Measurements from ENCODE around the gene PSTPIP1.

- TF ChIP-seq CTCF (conservative IDR thresholded peaks at IDR 0.05; ENCODE audit: low read depth, low read length): no peak
- TF ChIP-seq MAFK (IDR thresholded peaks at IDR 0.05; ENCODE audit: low read depth, low read length): no peak
- no peak for TF ChIP-seq USF2 (IDR thresholded peaks at IDR 0.05; ENCODE audit: low read depth, low read length)
- no peak for TF ChIP-seq POLR2A (IDR thresholded peaks at IDR 0.05; ENCODE audit: low read depth, low read length)
- TF ChIP-seq RAD21 (IDR thresholded peaks at IDR 0.05; ENCODE audit: low read length): no peak
- no peak for TF ChIP-seq MXI1 (IDR thresholded peaks at IDR 0.05; ENCODE audit: borderline replicate concordance, low read depth, low read length)
- TF ChIP-seq NFE2L2 (IDR thresholded peaks at IDR 0.05; ENCODE audit: low read depth, low read length): no peak
- no peak for TF ChIP-seq SMC3 (IDR thresholded peaks at IDR 0.05; ENCODE audit: low read depth, low read length)
- no peak for TF ChIP-seq CHD1 (IDR thresholded peaks at IDR 0.05; ENCODE audit: low read depth, low read length)
- TF ChIP-seq RFX5 (IDR thresholded peaks at IDR 0.05; ENCODE audit: low read depth, low read length): no peak
These were observed 9.3 kb downstream of the PSTPIP1 start for GRCh38 chr15:77004189-77004588.
